A549 (cell line): Measurements from ENCODE around the gene HDAC5. TPM values are rescaled to one million over a fixed set of nuclear protein-coding genes. Genes with fewer than 3 reads are reported as not detected.

Experiments
- ATAC-seq, 2 experiments: fragments of 200-7000 bp in 1 of 2; fragments of >200 bp in 1 of 2; cut with Nextera tagmentation in 1 of 2; cut with Tn5 transposase in 1 of 2; 3 replicates each; pipeline versions ENCODE4 v1.8.0 to v1.9.1; 2018 to 2020; ENCODE audit warnings: mild to moderate bottlenecking in 1 of 2, moderate library complexity in 1 of 2
- CTCF ChIA-PET: fragments of 300-600 bp; sonication (Branson Sonifier 250); formaldehyde crosslinking; extraction: SDS; loops from one replicate; lab custom pipeline; 2021; ENCODE audit warnings: antibody characterized with exemption, inconsistent platforms; lab: Yijun Ruan, JAX
- POLR2A ChIA-PET: fragments of 350-600 bp; formaldehyde crosslinking; extraction: SDS; loops from one replicate; lab custom pipeline; 2021; ENCODE audit warnings: antibody characterized with exemption, inconsistent platforms; lab: Yijun Ruan, JAX
- DNase-seq, 2 experiments: peaks; one replicate each; pipeline versions ENCODE4 v3.0.0 to v3.0.0-alpha.2; 2011 to 2016; ENCODE audit warnings: low read depth in 1 of 2, low spot score in 1 of 2
- FAIRE-seq: peaks from 2 replicates; lab custom pipeline; 2011; peaks lifted over from hg19 to GRCh38; lab: Jason Lieb, UNC
- H3K27ac ChIP-seq, 2 experiments: fragments of >200 bp; sonication (Bioruptor Twin); formaldehyde crosslinking; 3 replicates each; pipeline ENCODE4 v1.5.1; 2016 to 2017
- H3K4me1 ChIP-seq: fragments of >200 bp; sonication (Bioruptor Twin); formaldehyde crosslinking; 3 replicates; pipeline ENCODE4 v1.6.1; 2016
- H3K4me2 ChIP-seq: fragments of >200 bp; sonication (Bioruptor Twin); formaldehyde crosslinking; 3 replicates; pipeline ENCODE4 v1.6.1; 2016
- H3K4me3 ChIP-seq: fragments of >200 bp; sonication (Bioruptor Twin); formaldehyde crosslinking; 3 replicates; pipeline ENCODE4 v1.5.1; 2016
- H3K9me3 ChIP-seq: fragments of >200 bp; sonication (Bioruptor Twin); formaldehyde crosslinking; 3 replicates; pipeline ENCODE4 v1.6.1; 2016
- ATOH8 ChIP-seq: fragments of 250-450 bp; sonication (Bioruptor Pico); IDR thresholded peaks from 2 replicates; pipeline ENCODE4 v1.5.0; 2020; ENCODE audit warnings: low read depth, mild to moderate bottlenecking, moderate library complexity
- CHD2 ChIP-seq: fragments of 150-350 bp; IDR thresholded peaks from 2 replicates; pipeline ENCODE4 v1.6.1; 2014; ENCODE audit warnings: low read length; ENCODE audit not compliant: partially characterized antibody
- CHD4 ChIP-seq: fragments of 200-600 bp; sonication (generic); IDR thresholded peaks from 2 replicates; pipeline ENCODE4 v1.6.1; 2016; ENCODE audit warnings: antibody characterized with exemption, mild to moderate bottlenecking, borderline replicate concordance
- EP300 ChIP-seq, 2 experiments: fragments of >200 bp; sonication (Bioruptor Twin); formaldehyde crosslinking; IDR thresholded peaks; 2 replicates in 1 of 2; 3 replicates in 1 of 2; pipeline ENCODE4 v1.6.1; 2016 to 2017
- FOSL2 ChIP-seq, 2 experiments: fragments of 450-650 bp in 1 of 2; fragments of >200 bp in 1 of 2; sonication (Bioruptor Twin) in 1 of 2; formaldehyde crosslinking; IDR thresholded peaks; 2 replicates each; pipeline versions ENCODE4 v1.5.0 to v1.6.1; 2016 to 2020; ENCODE audit warnings: mild to moderate bottlenecking in 1 of 2, moderate library complexity in 1 of 2
- FOXS1 ChIP-seq: fragments of 250-450 bp; sonication (Bioruptor Pico); IDR thresholded peaks from 2 replicates; pipeline ENCODE4 v1.5.0; 2020; ENCODE audit warnings: mild to moderate bottlenecking, moderate library complexity
- GATA3 ChIP-seq: IDR thresholded peaks from 2 replicates; pipeline ENCODE4 v1.6.1; 2012; ENCODE audit warnings: borderline replicate concordance
- HDAC2 ChIP-seq: fragments of 200-600 bp; sonication (generic); IDR thresholded peaks from 2 replicates; pipeline ENCODE4 v1.6.1; 2016
- JUN ChIP-seq, 2 experiments: fragments of >200 bp; sonication (Bioruptor Twin); formaldehyde crosslinking; IDR thresholded peaks; 2 replicates in 1 of 2; 3 replicates in 1 of 2; pipeline ENCODE4 v1.6.1; 2016 to 2017
- JUNB ChIP-seq: fragments of >200 bp; sonication (Bioruptor Twin); formaldehyde crosslinking; IDR thresholded peaks from 2 replicates; pipeline ENCODE4 v1.6.1; 2016
- MYC ChIP-seq: IDR thresholded peaks from 2 replicates; pipeline ENCODE4 v1.6.1; 2012; ENCODE audit warnings: mild to moderate bottlenecking, inconsistent platforms, low read length, improper control_type of control experiment, borderline replicate concordance
- NPAS2 ChIP-seq: fragments of 250-450 bp; sonication (Bioruptor Pico); IDR thresholded peaks from 2 replicates; pipeline ENCODE4 v1.8.0; 2022; ENCODE audit warnings: mild to moderate bottlenecking, moderate library complexity, borderline replicate concordance
- PHF8 ChIP-seq: fragments of 200-600 bp; sonication (generic); IDR thresholded peaks from 2 replicates; pipeline ENCODE4 v1.6.1; 2016; ENCODE audit warnings: low read depth, mild to moderate bottlenecking, antibody characterized with exemption, moderate library complexity, borderline replicate concordance
- POLR2A ChIP-seq: IDR thresholded peaks from 2 replicates; pipeline ENCODE4 v1.6.1; 2012; ENCODE audit warnings: mild to moderate bottlenecking, low read length
- POLR2AphosphoS2 ChIP-seq: conservative IDR thresholded peaks from 2 replicates; pipeline ENCODE4 v1.6.1; 2012; ENCODE audit warnings: low read length, improper control_type of control experiment, inconsistent platforms
- RAD21 ChIP-seq, 2 experiments: fragments of >200 bp in 1 of 2; sonication (Bioruptor Twin) in 1 of 2; formaldehyde crosslinking in 1 of 2; IDR thresholded peaks in 1 of 2; conservative IDR thresholded peaks in 1 of 2; 2 replicates in 1 of 2; 3 replicates in 1 of 2; pipeline ENCODE4 v1.6.1; 2012 to 2018; ENCODE audit warnings: inconsistent platforms in 1 of 2
- RARB ChIP-seq: fragments of 250-450 bp; sonication (Bioruptor Pico); IDR thresholded peaks from 2 replicates; pipeline ENCODE4 v1.8.0; 2021; ENCODE audit warnings: mild to moderate bottlenecking, moderate library complexity
- SMC3 ChIP-seq: fragments of >200 bp; sonication (Bioruptor Twin); formaldehyde crosslinking; IDR thresholded peaks from 3 replicates; pipeline ENCODE4 v1.6.1; 2018; ENCODE audit warnings: inconsistent platforms
- SREBF2 ChIP-seq: fragments of 450-650 bp; IDR thresholded peaks from 2 replicates; pipeline ENCODE4 v1.6.1; 2014; ENCODE audit warnings: mild to moderate bottlenecking, moderate library complexity
- TP53 ChIP-seq: fragments of 250-450 bp; sonication (Bioruptor Pico); IDR thresholded peaks from 2 replicates; pipeline ENCODE4 v1.5.0; 2021; ENCODE audit warnings: mild to moderate bottlenecking, moderate library complexity
- ZNF302 ChIP-seq: fragments of 250-450 bp; sonication (Bioruptor Pico); IDR thresholded peaks from 2 replicates; pipeline ENCODE4 v1.9.0; 2021; ENCODE audit warnings: inconsistent platforms, mild to moderate bottlenecking, moderate library complexity
- WGBS: methylation state at CpG from one replicate; pipeline ENCODE4 v1.1.6; 2017; ENCODE audit errors: missing lambda C conversion rate; 5-methylcytosine and 5-hydroxymethylcytosine counted together
- polyA plus RNA-seq, 4 experiments: library from polyadenylated mRNA; depleted of rRNA in 3 of 4; stranded (reverse); fragments of >200 nt; fragmentation: RNase III in 1 of 4; extraction: RNeasy Plus Mini Kit Qiagen cat#74134 plus additional on column Dnase treatment in 1 of 4; gene quantifications; 2 replicates in 3 of 4; 3 replicates in 1 of 4; pipeline ENCODE4 v1.2.3, GENCODE V29; 2011 to 2017
- TF ChIP-seq, protein P1 (sequence below): fragments of 250-450 bp; sonication (Bioruptor Pico); IDR thresholded peaks from 2 replicates; pipeline ENCODE4 v1.5.0; 2021; ENCODE audit warnings: mild to moderate bottlenecking, moderate library complexity, borderline replicate concordance
- TF ChIP-seq, protein P2 (sequence below): fragments of 200-600 bp; sonication (generic); IDR thresholded peaks from 2 replicates; pipeline ENCODE4 v1.6.1; 2016; ENCODE audit warnings: antibody characterized with exemption, mild to moderate bottlenecking, moderate library complexity

HDAC5 gene
- polyA plus RNA-seq, 2 of the 4 experiments (the other 2 are of a cell fraction) = 3.1 to 7.1 TPM

- ChIA-PET CTCF (interaction anchor here (0.6 to 39.6 kb wide), 9 partner anchors 19 to 210 kb away, joined by 3 to 1202 read pairs (median 3); partner anchors contain the start of genes ASB16, HDAC5 and LSM12), POLR2A (interaction anchor here (0.7 to 2.4 kb wide), 5 partner anchors 8 to 35 kb away, joined by 3 to 10 read pairs (median 4); partner anchors contain the start of genes G6PC3 and HDAC5)
- no peak overlapping the region for H3K4me2 ChIP-seq
- peaks cover 32% of the 10 kb centered on the region for H3K4me1 ChIP-seq
- FAIRE-seq (no peak), DNase-seq (no peak), ATAC-seq (no peak)
- no peak for TF ChIP-seq ATOH8 (CRISPR knock-in tag)
- TF ChIP-seq EP300 (IDR thresholded peaks at IDR 0.05) = no peak
- TF ChIP-seq, protein P1, sequence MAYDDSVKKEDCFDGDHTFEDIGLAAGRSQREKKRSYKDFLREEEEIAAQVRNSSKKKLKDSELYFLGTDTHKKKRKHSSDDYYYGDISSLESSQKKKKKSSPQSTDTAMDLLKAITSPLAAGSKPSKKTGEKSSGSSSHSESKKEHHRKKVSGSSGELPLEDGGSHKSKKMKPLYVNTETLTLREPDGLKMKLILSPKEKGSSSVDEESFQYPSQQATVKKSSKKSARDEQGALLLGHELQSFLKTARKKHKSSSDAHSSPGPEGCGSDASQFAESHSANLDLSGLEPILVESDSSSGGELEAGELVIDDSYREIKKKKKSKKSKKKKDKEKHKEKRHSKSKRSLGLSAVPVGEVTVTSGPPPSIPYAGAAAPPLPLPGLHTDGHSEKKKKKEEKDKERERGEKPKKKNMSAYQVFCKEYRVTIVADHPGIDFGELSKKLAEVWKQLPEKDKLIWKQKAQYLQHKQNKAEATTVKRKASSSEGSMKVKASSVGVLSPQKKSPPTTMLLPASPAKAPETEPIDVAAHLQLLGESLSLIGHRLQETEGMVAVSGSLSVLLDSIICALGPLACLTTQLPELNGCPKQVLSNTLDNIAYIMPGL (CRISPR knock-in tag) = no peak
- TF ChIP-seq NPAS2 (CRISPR knock-in tag) = no peak
- no peak for TF ChIP-seq HDAC2
- no peak for TF ChIP-seq PHF8
- no peak for TF ChIP-seq JUN (IDR thresholded peaks at IDR 0.05)
- no peak for TF ChIP-seq FOSL2 (IDR thresholded peaks at IDR 0.05)
- no peak for TF ChIP-seq FOSL2 (CRISPR knock-in tag; IDR thresholded peaks at IDR 0.05)
- no peaks in the 10 kb centered on the region for H3K9me3 ChIP-seq
- peak overlapping the region in 1 of 2 experiments; percentile 89; a peak in 2 of 6 replicates for H3K27ac ChIP-seq
- no peak overlapping the region for H3K4me3 ChIP-seq
- WGBS = 94% methylated on average over 16 of the region's 16 CpGs
These were observed 35.2 kb downstream of the HDAC5 start for GRCh38 chr17:44088254-44088653.

GRCh38 chr17:44087319-44087718 lies 36.1 kb downstream of the HDAC5 start:
- Histone ChIP-seq H3K27ac (peak overlapping the region; percentile 43 to 89), H3K4me2 (peak overlapping the region; percentile 72), H3K9me3 (no peaks in the 10 kb centered on the region), H3K4me3 (0 out of 3 replicates have a peak overlapping the region, but pooled peaks have one; percentile 0), H3K4me1 (peaks cover 32% of the 10 kb centered on the region)
- POLR2A ChIA-PET = interaction anchor here (1.2 to 2.4 kb wide), 6 partner anchors 9 to 36 kb away, joined by 4 to 10 read pairs (median 4); partner anchors contain the start of gene HDAC5
- TF ChIP-seq ZNF302 (CRISPR knock-in tag) (no peak), RAD21 (conservative IDR thresholded peaks at IDR 0.05 in 1 of 2, IDR thresholded peaks at IDR 0.05 in 1 of 2) (no peak), CHD4 (no peak)
- FAIRE-seq (no peak), DNase-seq (no peak), ATAC-seq (no peak)
- 51% methylated on average over 7 of the region's 8 CpGs for WGBS
- CTCF ChIA-PET = interaction anchor here (0.7 to 39.6 kb wide), 10 partner anchors 15 to 209 kb away, joined by 3 to 1202 read pairs (median 4); partner anchors contain the start of genes G6PC3, HDAC5 and LSM12

GRCh38 chr17:44086364-44087311 lies 36.8 kb downstream of the HDAC5 start:
- CTCF ChIA-PET = interaction anchor here (0.6 to 39.6 kb wide), 12 partner anchors 9 to 265 kb away, joined by 3 to 1202 read pairs (median 4); partner anchors contain the start of genes ASB16, G6PC3 and HDAC5
- Histone ChIP-seq H3K4me3 (peak overlapping the region; percentile 0; the same call in 1 of the 3 replicates), H3K4me1 (peaks cover 32% of the 10 kb centered on the region), H3K27ac (peak overlapping the region; percentile 84 to 89), H3K4me2 (peak overlapping the region; percentile 72), H3K9me3 (no peaks in the 10 kb centered on the region)
- POLR2A ChIA-PET = interaction anchor here (1.2 to 2.4 kb wide), 5 partner anchors 8 to 37 kb away, joined by 4 to 10 read pairs (median 4); partner anchors contain the start of gene HDAC5
- DNase-seq (peak; percentile 87 to 96), FAIRE-seq (no peak), ATAC-seq (peak; percentile 65 to 76)
- WGBS = 24% methylated on average over 17 of the region's 23 CpGs
- peak; percentile 77 for TF ChIP-seq FOSL2 (IDR thresholded peaks at IDR 0.05)
- peak; percentile 73 for TF ChIP-seq FOSL2 (CRISPR knock-in tag; IDR thresholded peaks at IDR 0.05)
- TF ChIP-seq MYC = 0 out of 2 replicates have a peak, but pooled peaks have one; percentile 64
- peak; percentile 11 to 74; a peak in 3 of 5 replicates for TF ChIP-seq JUN (IDR thresholded peaks at IDR 0.05)
- TF ChIP-seq GATA3 = no peak; the same call in 1 of the 2 replicates
- TF ChIP-seq, protein P2, sequence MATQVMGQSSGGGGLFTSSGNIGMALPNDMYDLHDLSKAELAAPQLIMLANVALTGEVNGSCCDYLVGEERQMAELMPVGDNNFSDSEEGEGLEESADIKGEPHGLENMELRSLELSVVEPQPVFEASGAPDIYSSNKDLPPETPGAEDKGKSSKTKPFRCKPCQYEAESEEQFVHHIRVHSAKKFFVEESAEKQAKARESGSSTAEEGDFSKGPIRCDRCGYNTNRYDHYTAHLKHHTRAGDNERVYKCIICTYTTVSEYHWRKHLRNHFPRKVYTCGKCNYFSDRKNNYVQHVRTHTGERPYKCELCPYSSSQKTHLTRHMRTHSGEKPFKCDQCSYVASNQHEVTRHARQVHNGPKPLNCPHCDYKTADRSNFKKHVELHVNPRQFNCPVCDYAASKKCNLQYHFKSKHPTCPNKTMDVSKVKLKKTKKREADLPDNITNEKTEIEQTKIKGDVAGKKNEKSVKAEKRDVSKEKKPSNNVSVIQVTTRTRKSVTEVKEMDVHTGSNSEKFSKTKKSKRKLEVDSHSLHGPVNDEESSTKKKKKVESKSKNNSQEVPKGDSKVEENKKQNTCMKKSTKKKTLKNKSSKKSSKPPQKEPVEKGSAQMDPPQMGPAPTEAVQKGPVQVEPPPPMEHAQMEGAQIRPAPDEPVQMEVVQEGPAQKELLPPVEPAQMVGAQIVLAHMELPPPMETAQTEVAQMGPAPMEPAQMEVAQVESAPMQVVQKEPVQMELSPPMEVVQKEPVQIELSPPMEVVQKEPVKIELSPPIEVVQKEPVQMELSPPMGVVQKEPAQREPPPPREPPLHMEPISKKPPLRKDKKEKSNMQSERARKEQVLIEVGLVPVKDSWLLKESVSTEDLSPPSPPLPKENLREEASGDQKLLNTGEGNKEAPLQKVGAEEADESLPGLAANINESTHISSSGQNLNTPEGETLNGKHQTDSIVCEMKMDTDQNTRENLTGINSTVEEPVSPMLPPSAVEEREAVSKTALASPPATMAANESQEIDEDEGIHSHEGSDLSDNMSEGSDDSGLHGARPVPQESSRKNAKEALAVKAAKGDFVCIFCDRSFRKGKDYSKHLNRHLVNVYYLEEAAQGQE = no peak
- no peak for TF ChIP-seq RARB (CRISPR knock-in tag)
- TF ChIP-seq SREBF2 = no peak
- peak; percentile 50 for TF ChIP-seq JUNB
- TF ChIP-seq SMC3 = peak; percentile 32; the same call in 1 of the 3 replicates
- no peak for TF ChIP-seq NPAS2 (CRISPR knock-in tag)
- no peak for TF ChIP-seq FOXS1 (CRISPR knock-in tag)
- TF ChIP-seq TP53 (CRISPR knock-in tag) = no peak
- peak in 1 of 2 experiments; percentile 42; a peak in 1 of 5 replicates for TF ChIP-seq EP300 (IDR thresholded peaks at IDR 0.05)
- no peak for TF ChIP-seq POLR2A
- TF ChIP-seq POLR2AphosphoS2 = no peak
- no peak for TF ChIP-seq CHD2
